Activated CD8-positive, alpha-beta memory T cell treated with anti-CD3 and anti-CD28 coated beads, Interleukin-2, amount 50 U/mL, for 24 hours (primary cell): ENCODE data around the gene FBLIM1.

Experiments
- DNase-seq: peaks from one replicate; pipeline ENCODE4 v3.0.0-alpha.2; 2020; ENCODE audit errors: extremely low read depth

The FBLIM1 gene

GRCh38 chr1:15748690-15749398, 9.8 kb upstream of the FBLIM1 start:
- DNase-seq: no peak

- DNase-seq: no peak
Measured at GRCh38 chr1:15749399-15750291, 8.9 kb upstream of the FBLIM1 start.

GRCh38 chr1:15750924-15751323, 7.7 kb upstream of the FBLIM1 start:
- DNase-seq: no peak

GRCh38 chr1:15751717-15752116, 6.9 kb upstream of the FBLIM1 start:
- no peak for DNase-seq

- no peak for DNase-seq
Measured at GRCh38 chr1:15753776-15754175, 4.8 kb upstream of the FBLIM1 start.

GRCh38 chr1:15755021-15755645, 3.5 kb upstream of the FBLIM1 start:
- DNase-seq: no peak

- no peak for DNase-seq
Measured at GRCh38 chr1:15755646-15756040, 3.0 kb upstream of the FBLIM1 start.

GRCh38 chr1:15756143-15757015, 2.2 kb upstream of the FBLIM1 start:
- no peak for DNase-seq

GRCh38 chr1:15757016-15757543, 1.5 kb upstream of the FBLIM1 start:
- DNase-seq: no peak

GRCh38 chr1:15757575-15758342, 836 bp upstream of the FBLIM1 start:
- DNase-seq: no peak

- DNase-seq: no peak
Measured at GRCh38 chr1:15758953-15759661, 512 bp downstream of the FBLIM1 start.

GRCh38 chr1:15760520-15761211, 2.1 kb downstream of the FBLIM1 start:
- DNase-seq: no peak

- DNase-seq: no peak
Measured at GRCh38 chr1:15761366-15762128, 3.0 kb downstream of the FBLIM1 start.

GRCh38 chr1:15762546-15762945, 4.0 kb downstream of the FBLIM1 start:
- DNase-seq: no peak

GRCh38 chr1:15764269-15764764, 5.7 kb downstream of the FBLIM1 start:
- no peak for DNase-seq

- no peak for DNase-seq
Measured at GRCh38 chr1:15764890-15765289, 6.3 kb downstream of the FBLIM1 start.

- no peak for DNase-seq
Measured at GRCh38 chr1:15765495-15766194, 7.0 kb downstream of the FBLIM1 start.

- DNase-seq: no peak
Measured at GRCh38 chr1:15767941-15768340, 9.3 kb downstream of the FBLIM1 start.
